SK-N-SH (cell line): ENCODE measurements around the gene CRYGC.
"Not testable (repeated sequence)": the region's sequence is repeated elsewhere in the genome, so short reads cannot be mapped to it uniquely, and the experiment has no call there.

Source experiments
- ELF1 ChIP-seq: IDR thresholded peaks from 2 replicates; pipeline ENCODE4 v1.4.0; 2012
- GABPA ChIP-seq: IDR thresholded peaks from 2 replicates; pipeline ENCODE4 v1.4.0; 2012; ENCODE audit warnings: low read depth, mild to moderate bottlenecking
- GATA2 ChIP-seq: sonication (generic); formaldehyde crosslinking; IDR thresholded peaks from 2 replicates; pipeline ENCODE4 v1.5.0; 2020; ENCODE audit warnings: mild to moderate bottlenecking, missing genetic modification reagents
- JUND ChIP-seq: IDR thresholded peaks from 2 replicates; pipeline ENCODE4 v1.4.0; 2012
- RAD21 ChIP-seq: IDR thresholded peaks from 2 replicates; pipeline ENCODE4 v1.6.1; 2012; ENCODE audit warnings: mild to moderate bottlenecking, low read length
- RCOR1 ChIP-seq: fragments of 150-350 bp; IDR thresholded peaks from 2 replicates; pipeline ENCODE4 v1.6.1; 2017; ENCODE audit warnings: antibody characterized with exemption, low read length
- TAF1 ChIP-seq: IDR thresholded peaks from 2 replicates; pipeline ENCODE4 v1.6.1; 2012; ENCODE audit warnings: low read depth, mild to moderate bottlenecking, low read length, moderate library complexity, borderline replicate concordance
- USF2 ChIP-seq: fragments of 150-350 bp; IDR thresholded peaks from 2 replicates; pipeline ENCODE4 v1.6.1; 2017; ENCODE audit warnings: antibody characterized with exemption, low read length, low read depth, borderline replicate concordance
- TF ChIP-seq, protein P1 (sequence below): fragments of 200-600 bp; sonication (generic); IDR thresholded peaks from 2 replicates; pipeline ENCODE4 v1.6.1; 2017; ENCODE audit warnings: antibody characterized with exemption, mild to moderate bottlenecking, moderate library complexity

DNA sequence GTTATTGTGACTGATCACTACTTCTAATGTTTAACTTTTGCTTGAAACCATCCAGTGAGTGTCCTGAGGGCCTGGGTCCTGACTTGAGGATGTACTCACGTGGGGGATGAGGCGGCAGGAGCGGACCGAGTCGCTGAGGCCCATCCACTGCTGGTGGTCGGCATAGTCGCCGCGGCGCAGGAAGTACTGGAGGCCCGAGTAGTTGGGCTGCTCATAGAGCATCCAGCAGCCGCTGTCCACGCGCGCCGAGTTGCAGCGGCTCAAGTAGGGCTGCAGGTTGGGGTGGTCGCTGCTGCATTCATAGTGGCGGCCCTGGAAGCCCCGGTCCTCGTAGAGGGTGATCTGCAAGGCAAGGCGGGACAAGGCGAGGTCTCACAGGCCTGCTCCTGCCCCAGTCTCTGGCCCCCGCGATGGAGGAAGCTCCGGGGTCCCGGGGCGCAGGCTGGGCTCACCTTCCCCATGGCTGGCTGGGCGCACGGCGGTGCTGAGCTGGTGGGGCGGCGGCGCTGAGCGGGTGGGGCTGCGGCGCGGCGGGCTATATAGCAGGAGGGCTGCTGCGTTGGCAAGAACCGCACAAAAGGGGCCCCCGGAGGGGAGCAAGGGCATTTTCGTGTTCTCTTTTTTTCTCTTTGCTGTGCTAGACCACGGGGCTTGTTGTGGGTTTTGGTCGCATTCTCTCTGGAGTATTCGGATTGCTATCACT, 5.5 kb downstream of the CRYGC start, which contains the start of gene CRYGD:
- TF ChIP-seq ELF1; RAD21; GATA2 (CRISPR knock-in tag); JUND; TAF1; RCOR1; USF2; GABPA: not testable (repeated sequence)
- TF ChIP-seq, protein P1, sequence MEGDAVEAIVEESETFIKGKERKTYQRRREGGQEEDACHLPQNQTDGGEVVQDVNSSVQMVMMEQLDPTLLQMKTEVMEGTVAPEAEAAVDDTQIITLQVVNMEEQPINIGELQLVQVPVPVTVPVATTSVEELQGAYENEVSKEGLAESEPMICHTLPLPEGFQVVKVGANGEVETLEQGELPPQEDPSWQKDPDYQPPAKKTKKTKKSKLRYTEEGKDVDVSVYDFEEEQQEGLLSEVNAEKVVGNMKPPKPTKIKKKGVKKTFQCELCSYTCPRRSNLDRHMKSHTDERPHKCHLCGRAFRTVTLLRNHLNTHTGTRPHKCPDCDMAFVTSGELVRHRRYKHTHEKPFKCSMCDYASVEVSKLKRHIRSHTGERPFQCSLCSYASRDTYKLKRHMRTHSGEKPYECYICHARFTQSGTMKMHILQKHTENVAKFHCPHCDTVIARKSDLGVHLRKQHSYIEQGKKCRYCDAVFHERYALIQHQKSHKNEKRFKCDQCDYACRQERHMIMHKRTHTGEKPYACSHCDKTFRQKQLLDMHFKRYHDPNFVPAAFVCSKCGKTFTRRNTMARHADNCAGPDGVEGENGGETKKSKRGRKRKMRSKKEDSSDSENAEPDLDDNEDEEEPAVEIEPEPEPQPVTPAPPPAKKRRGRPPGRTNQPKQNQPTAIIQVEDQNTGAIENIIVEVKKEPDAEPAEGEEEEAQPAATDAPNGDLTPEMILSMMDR, result not testable (repeated sequence)
